ENCODE measurements around the gene TBATA.

TBATA gene

DNA sequence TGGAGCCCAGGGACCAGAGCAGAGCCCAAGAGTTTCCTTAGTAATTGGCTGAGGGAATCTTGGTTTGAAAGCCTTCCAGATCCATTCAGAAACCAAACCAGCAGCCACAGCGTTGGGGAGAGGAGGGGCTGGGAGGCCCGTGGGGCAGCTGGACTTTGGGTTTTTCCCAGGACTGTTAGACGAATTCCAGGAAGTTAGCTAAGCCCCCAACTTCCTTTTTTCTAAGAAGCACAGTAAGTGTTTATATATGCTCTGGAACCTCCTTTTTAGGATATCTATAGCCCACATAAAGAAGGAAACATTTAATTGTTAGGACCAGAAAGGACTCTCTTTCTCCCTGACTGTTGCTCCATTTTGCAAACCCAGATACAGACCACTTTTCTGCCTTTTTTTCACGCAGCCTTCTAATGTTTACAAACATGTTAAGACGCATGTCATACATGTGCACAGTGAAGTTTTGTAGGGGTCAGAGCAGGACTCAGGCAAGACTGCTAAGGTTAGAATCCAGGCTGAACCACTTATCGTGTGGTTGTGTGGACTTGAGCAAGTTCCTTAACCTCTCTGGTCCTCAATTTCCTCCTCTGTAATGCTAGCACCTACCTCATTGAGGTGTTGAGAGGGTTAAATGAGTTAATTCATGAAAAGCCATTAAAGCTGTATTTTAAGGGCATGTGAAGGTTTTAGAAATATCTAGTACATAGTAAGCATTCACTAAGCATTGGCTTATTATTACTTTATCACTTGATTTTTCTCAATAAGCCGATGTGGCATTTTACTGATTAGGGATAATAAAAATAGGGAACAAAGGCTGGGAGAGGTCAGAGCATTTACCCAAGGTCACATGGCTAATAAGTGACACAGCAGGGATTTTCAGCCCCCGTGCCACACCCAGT is 42.4 kb downstream of the TBATA start:
- DNase-seq, result no peak

DNA sequence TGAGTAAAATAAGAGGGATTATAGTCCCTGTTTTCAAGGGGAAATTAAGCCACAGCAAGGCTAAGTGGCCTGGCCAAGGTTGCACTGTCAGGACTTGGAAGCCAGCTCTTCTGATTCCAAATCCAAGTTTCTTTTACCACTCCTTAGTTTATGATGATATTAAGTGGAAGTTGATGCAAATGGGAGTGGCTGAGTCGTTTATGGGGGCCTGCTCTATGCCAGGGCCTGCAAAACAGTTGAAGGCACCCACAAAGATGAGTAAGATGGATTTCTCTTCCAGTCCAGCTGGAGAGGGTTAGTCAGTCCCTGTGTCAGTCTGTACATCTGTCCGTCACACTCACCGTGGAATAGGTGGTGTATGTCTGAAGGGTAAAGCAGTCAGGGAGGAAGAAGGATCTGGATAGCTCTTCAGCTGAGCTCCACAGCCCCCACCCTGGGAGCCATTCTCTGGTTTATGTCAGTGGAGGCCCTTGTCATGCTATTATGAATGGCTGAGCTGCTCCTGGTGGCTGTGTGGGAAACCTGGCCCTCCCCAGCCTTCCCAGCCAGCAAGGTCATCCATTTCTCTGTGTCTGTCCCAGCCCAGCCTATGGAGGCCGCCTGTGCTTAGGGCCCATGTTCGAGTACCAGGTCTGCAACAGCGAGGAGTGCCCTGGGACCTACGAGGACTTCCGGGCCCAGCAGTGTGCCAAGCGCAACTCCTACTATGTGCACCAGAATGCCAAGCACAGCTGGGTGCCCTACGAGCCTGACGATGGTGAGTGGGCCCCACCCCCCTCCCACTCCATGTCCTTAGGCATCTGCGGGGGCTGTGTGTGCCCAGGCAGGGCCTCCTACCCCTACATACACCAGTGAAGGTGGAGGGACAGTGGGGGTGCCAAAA is 44.5 kb downstream of the TBATA start:
- DNase-seq, result no peak

DNA sequence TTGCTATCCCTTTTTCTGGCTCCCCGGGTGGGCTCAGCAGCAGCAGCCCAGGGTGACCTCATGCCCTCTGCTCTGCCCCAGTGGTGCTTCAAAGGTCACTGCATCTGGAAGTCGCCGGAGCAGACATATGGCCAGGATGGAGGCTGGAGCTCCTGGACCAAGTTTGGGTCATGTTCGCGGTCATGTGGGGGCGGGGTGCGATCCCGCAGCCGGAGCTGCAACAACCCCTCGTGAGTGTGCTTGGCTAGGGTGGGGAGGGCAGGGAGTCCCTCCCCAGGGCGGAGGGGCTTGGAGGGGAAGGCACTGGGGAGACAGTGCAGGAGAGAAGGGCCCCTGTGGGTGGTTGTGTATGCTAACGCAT is 46.4 kb downstream of the TBATA start:
- no peak for DNase-seq

DNA sequence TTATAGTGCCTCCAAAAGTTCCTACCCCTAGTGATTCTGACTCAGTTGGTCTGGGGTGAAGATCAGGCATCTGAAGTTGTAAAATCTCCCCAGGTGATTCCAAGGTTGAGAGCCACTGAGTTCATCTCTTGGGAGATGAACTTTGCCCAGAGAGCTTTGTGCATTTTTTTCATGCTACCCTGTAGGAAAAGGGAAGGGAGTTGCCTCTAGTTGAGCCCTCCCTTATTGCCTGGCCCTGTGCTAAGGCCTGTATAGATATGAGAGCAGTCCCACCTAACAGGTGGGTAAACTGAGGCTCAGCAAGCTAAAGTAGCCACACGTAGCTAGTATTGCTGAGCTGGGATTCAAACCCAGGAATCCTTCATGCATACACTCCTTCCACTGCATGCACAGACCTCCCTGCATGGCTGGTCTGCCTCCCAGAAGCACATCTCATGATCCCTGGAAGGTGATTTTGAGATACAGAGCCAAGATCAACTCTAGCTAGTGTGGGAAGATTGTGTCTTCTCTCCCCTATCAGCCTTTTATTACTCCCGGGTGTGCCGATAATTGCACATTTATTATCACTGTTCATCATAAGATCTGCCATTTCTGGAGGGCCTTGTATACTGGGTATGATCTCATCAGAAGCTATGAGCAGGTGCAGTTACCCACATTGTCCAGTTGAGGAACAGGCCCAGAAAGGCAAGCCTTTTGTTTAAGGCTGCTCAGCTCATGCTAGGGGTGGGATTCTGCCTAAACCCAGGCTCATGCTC is 47.0 kb downstream of the TBATA start:
- DNase-seq, result no peak

DNA sequence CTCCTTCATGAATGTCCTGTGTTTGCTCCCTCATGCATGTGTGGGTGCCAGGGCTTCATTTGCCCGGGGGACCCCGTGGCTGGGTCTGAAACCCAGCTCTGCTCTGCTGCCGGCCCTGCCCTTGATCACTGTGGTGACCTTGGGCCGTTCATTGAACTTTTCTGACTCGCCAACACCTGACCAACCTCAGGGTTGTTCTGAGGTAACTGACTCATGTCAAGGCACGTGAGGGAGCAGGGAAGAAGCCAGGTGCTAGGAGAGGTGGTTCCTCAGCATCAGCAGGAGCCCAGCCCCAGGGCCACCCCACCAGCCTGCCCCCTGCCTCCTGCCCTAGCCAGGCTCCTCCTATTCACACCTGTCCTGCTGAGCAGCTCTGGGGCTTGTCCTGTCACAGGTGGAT is 47.9 kb downstream of the TBATA start:
- no peak for DNase-seq

DNA sequence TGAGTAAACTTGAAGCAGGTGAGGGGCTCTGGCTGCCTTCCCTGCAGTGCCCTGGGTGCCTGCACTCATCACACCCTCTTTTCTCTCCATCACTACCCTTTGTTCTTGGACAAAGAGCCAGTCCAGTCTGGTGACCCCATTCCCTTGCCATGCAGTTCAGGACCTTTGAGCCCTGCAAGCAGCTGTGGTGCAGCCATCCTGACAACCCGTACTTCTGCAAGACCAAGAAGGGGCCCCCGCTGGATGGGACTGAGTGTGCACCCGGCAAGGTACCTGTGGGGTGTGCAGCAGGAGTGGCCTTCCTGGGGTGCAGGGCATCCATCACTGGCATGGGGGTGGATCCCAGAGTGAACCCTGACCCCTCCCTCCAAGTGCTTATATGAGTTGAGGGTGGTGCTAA is 48.7 kb downstream of the TBATA start:
- no peak for DNase-seq

DNA sequence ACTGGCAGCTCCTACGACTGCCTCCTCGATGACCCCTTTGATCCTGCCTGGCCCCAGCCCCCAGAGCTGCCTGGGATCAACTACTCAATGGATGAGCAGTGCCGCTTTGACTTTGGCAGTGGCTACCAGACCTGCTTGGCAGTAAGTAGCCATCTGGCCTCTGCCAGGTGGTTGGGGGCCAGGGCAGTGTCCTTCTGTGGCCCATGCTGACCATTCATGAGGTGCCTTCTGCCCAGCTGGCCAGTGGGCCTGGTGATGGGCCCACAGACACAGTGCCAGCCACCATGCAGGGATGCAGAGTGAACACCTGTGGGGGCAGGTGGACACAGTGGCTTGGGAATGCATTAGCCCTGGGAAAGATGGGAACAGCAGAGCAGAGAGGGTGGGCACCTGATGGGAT is 50.0 kb downstream of the TBATA start:
- no peak for DNase-seq

DNA sequence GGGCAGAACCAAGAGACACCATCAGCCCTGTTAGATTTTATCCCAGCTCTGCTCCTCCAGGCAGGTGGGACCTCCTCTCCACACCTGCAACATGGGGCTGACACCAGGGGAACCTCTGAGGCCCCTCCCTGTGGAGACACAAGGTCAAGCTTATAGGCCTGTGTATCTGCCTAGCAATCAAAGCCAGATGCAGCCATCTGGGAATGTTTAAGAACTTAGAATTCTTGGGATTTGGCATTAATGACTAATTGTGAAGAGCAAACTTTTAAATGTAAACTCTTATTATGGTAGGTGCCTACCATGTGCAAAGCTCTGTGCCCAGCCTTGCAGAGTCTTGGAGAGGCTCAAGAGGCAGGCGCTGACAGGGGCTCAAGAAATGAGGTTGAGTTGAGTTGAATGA is 52.1 kb downstream of the TBATA start:
- no peak for DNase-seq

DNA sequence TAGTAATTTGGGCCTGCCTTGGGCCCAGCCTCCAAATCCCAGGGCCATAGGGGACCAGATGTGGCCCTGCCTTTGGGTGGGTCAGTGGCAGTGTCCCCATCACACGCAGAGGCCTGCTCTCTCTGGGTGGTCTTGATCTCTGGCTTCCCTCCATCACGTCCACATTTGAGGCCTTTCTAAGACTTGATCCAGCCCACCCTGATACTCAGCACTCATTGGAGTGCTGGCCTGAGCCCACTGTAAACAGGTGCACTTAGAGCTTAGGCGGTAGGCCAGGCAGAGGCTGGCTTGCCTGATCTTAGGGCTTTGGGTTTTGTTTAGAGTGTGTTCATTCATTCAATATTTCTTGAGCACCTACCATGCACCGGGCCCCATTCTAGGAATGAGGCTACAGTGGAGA is 52.6 kb downstream of the TBATA start:
- DNase-seq, result no peak

DNA sequence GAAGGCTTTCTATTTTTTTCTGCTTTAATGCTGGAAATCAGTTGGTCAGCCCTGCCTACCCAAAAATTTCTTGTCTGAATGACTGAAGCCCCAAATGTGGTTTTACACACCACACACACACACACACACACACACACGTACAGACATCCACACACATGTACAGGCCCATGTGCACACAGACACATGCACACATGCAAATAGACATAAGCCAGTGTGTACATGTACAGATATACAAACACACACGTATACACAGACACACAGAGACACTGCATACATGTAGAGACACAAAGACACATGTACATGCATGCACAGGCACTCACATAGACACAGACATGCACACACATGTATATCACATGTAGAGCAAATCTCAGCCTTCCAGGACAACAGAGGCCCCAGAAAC is 54.2 kb downstream of the TBATA start:
- no peak for DNase-seq

DNA sequence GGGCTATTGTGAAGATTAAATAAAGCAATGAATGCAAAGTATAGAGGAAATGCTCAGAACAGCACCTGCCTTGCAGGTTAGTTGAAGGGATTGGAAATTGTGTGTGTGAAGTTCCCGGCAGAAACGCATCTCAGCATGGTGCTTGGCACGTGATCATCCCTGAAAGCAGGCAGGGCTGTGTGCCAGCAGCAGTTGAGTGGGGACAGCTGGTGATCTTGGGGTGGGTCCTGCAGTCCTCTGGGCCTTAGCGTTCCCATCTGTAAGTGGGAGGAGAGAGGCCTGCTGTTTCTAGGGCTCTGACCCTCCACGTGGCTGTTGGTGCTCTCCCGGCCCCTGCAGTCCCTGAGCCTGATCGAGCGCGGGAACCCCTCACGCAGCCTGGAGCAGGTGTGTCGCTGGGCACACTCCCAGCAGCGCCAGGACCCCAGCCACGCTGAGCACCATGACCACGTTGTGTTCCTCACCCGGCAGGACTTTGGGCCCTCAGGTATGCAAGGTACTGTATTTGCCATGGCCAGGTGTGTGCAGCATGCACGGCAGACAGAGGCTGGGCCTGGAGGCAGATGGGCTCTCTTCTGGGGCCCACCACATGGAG is 55.3 kb downstream of the TBATA start:
- DNase-seq, result no peak

DNA sequence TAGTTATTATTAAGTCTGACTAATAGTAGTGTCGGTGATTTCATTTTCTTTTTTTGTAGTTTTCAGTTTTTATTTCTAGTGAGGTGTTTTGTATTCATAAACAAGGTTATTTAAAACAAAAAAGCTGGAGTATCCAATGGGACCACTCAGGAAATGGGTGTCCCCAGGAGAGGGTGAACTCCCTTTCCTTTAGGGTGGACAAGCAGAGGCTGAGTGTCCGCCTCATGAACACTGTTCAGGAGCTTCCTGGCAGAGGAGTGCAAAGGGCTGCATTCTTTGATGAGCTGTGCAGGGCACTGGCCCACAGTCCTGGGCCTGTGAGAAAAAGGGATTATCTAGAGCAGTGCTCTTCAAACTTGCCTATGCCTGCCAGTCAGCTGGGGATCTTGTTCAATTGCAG is 56.8 kb downstream of the TBATA start:
- DNase-seq, result no peak

DNA sequence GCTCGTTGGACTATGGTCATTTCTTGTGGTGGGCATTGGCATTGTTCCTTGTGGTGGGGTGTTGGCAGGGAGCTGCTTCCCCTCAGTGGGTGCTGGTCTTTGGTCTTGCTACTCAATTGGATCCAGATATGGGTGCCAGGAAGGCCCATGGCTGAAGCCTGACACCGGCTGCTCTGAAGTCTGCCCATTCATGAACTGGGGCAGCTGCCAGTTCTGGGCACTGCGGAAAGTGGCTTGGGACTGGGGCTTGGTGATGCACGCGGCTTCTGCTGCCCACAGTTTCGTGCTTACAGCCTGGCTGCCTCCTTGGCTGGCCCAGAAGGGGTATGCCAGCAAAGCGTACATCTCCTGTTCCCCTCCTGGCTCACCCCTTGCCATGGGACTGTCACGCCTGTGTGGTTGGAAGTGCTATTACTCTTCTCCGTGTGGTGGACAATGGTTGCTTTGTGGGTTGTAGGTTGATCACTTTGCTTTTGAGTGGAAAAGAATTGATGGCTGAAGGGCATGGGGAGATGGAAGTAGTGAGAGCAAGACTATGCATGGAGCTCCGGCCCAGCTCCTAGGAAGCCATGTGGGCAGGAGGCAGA is 58.2 kb downstream of the TBATA start:
- DNase-seq, result no peak

DNA sequence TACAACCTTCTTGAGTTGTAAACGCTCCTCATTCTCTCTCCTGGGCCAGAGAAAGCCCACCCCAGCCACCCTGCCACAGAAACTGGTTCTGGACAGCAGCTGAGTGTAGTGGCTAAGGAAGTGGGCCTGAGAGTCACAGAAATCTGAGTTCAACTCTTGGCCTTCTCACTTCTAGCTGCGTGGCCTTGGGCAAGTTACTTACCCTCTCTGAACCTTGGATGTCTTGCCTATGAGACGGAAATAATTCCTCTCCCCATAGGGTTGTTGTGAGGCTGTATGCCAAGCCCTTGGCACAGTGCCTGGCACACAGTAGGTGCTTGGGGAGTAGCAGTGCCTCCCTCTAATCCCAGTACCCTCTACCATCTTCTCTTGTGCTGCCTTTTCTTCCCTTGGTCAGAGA is 61.4 kb downstream of the TBATA start:
- DNase-seq, result no peak

DNA sequence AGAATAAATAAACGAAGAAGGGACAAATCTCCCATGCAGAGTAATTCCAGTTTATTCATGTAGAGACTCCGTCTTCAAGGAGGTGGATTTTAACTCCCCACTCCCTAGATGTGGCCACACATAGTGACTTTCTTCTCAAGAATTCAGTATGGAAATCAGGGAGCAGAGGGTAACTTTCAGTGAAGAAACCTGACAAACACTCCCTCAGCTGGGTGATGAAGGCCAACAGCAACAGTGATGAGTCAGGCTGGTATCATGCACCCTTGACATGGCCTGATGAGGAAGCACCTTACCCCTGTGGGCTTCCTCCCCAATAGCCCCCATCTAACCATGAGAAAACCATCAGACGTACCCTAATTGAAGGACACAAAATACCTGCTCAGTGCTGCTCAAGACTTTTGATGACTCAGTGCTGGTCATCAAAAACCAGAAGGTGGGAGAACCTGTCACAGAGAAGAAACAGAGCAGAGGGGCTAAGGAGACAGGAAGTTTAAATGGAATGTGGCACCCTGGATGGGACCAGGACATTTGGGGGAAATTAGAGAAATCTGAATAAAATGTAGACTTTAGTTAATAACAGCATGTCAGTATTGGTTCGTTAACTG is 62.3 kb downstream of the TBATA start:
- DNase-seq, result no peak
